GM18520 (cell line): Measurements from ENCODE around the gene PKD1.

Source experiments
- ATAC-seq: cut with Tn5 transposase; IDR thresholded peaks from one replicate; pipeline ENCODE4 v1.9.1; 2021; ENCODE audit not compliant: unreplicated experiment

Gene PKD1

GRCh38 chr16:2078691-2079090, 57.0 kb downstream of the PKD1 start:
- no peak for ATAC-seq

GRCh38 chr16:2078096-2078495, 57.6 kb downstream of the PKD1 start:
- ATAC-seq, result no peak

GRCh38 chr16:2077696-2078095, 58.0 kb downstream of the PKD1 start:
- no peak for ATAC-seq

GRCh38 chr16:2077016-2077415, 58.7 kb downstream of the PKD1 start:
- no peak for ATAC-seq

GRCh38 chr16:2076072-2076865, 59.4 kb downstream of the PKD1 start:
- ATAC-seq, result no peak

- no peak for ATAC-seq
Measured at GRCh38 chr16:2075631-2076030, 60.1 kb downstream of the PKD1 start.

GRCh38 chr16:2074071-2074470, 61.6 kb downstream of the PKD1 start:
- no peak for ATAC-seq

GRCh38 chr16:2072926-2073325, 62.8 kb downstream of the PKD1 start:
- ATAC-seq, result no peak

- ATAC-seq, result no peak
Measured at GRCh38 chr16:2071454-2072202, 64.1 kb downstream of the PKD1 start.

GRCh38 chr16:2070576-2071453, 64.9 kb downstream of the PKD1 start:
- no peak for ATAC-seq

GRCh38 chr16:2066139-2066538, 69.6 kb downstream of the PKD1 start:
- ATAC-seq, result no peak

- ATAC-seq, result no peak
Measured at GRCh38 chr16:2064368-2064945, 71.2 kb downstream of the PKD1 start.

- no peak for ATAC-seq
Measured at GRCh38 chr16:2063861-2064260, 71.8 kb downstream of the PKD1 start.

GRCh38 chr16:2062801-2063200, 72.9 kb downstream of the PKD1 start:
- no peak for ATAC-seq

- no peak for ATAC-seq
Measured at GRCh38 chr16:2061526-2061925, 74.2 kb downstream of the PKD1 start.

GRCh38 chr16:2061023-2061422, 74.7 kb downstream of the PKD1 start:
- no peak for ATAC-seq

GRCh38 chr16:2060346-2060745, 75.4 kb downstream of the PKD1 start:
- ATAC-seq, result no peak

GRCh38 chr16:2058872-2059271, 76.8 kb downstream of the PKD1 start:
- no peak for ATAC-seq

GRCh38 chr16:2058420-2058819, 77.3 kb downstream of the PKD1 start:
- no peak for ATAC-seq

GRCh38 chr16:2057438-2057837, 78.3 kb downstream of the PKD1 start:
- ATAC-seq, result no peak
